Stimulated activated CD4-positive, alpha-beta T cell treated with anti-CD3 and anti-CD28 coated beads, Interleukin-1b, Interleukin-23, amount 100 ng/mL, for 24 hours (primary cell): ENCODE results near the gene TMEM272.

Experiments used
- DNase-seq, 4 experiments: peaks; one replicate each; pipeline ENCODE4 v3.0.0-alpha.2; 2020; ENCODE audit warnings: low read depth in 4 of 4, low spot score in 1 of 4

TMEM272 gene

DNA sequence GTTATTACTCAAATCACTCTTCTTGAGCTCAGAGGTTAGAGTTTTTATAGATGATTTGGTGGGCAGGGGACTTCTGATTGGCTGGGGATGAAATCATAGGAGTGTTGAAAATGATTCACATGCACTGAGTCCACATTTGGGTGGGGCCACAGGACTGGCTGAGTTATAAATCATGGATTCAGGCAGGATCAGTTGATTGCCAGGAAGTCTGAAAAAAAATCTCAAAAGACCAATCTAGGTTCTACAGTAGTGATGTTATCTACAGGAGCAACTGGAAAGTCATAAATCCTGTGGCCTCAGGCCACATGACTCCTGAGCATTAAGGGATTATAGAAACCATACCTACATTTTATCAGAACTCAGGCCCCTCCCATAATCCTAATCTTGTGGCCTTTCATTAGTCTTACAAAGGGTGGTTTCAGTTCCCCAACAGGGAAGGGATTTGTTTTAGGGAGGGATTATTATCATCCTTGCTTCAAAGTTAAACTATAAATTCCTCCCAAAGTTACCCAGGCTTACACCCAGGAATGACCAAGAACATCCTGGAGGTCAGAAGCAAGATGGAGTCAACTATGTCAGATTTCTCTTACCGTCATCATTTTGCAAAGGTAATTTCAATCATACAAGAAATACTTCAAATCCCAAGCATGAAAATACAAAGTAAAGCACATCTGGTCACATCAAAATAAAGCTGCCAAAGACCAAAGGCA lies 11.2 kb upstream of the TMEM272 start:
- no peak for DNase-seq

DNA sequence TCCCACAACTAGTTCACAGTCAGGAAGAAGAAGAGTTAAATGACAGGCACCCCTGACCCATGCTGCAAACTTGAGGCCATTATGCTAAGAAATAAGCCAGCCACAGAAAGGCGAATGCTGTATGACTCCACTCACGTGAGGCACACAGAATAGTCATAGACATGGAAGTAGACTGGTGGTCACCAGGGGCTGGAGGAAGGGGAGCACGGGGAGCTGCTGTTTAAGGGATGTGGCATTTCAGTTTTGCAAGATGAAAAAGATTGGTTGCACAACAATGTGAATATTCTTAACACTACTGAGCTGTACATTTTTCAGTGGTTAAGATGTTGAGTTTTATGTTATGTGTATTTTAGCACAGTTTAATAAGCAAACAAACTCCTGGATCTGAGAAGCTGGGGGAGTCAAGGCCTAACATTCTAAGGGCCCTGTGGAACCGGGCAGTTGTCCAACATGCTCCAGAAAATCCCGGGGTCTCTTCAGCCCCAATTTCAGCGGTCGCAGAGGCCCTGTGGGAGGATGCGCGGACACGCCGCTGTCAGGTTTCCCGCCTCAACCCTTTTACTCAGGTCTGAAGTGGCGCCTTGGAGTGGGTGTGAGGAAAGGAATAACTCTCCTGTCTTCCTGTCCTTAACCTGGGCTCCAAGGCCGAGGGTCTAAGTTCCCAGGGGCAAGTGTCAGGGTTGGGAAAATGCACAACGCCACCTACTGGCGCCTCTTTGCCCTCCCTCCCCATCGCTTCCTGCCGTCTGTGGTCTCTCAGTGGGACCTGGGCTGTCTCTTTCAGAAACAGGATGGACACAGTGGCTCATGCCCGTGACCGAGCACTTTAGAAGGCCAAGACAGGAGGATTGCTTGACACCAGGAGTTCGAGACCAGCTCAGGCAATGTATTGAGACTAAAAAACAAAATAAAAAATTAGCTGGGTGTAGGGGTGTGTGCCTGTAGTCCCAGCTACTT lies 4.4 kb upstream of the TMEM272 start:
- DNase-seq: no peak

DNA sequence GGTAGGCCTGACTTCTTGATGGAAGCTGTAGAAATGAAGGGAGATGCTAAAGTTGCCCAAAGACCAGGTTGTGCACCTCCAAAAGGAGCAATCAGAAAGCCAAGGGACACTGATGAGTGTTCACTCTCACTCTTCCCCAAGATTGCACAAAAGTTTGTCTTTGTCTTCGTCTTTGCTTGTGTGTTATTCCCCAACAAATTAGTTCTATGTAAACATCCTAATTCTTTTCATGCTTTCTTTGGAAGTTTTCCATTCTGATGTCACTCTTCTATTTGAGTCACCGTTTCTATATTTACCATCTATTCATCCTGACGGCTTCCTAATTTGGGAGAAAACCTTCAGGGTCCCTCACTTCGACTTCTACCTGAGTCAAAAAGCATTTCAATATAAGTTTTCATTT lies 3.7 kb upstream of the TMEM272 start:
- no peak for DNase-seq

DNA sequence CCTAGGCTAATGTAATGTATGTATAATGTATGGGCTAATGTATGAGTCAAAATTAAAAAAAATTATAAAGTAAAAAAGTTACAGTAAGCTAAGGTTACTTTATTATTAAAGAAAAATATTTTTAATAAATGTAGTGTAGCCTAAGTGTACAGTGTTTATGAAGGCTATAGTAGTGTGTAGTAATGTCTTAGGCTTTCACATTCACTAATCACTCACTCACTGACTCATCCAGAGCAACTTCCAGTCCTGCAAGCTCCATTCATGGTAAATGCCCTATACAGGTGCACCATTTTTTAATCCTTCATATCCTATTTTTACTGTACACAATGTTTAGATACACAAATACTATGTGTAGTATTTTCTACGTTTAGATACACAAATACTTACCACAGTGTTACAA lies 1.8 kb upstream of the TMEM272 start:
- no peak for DNase-seq

DNA sequence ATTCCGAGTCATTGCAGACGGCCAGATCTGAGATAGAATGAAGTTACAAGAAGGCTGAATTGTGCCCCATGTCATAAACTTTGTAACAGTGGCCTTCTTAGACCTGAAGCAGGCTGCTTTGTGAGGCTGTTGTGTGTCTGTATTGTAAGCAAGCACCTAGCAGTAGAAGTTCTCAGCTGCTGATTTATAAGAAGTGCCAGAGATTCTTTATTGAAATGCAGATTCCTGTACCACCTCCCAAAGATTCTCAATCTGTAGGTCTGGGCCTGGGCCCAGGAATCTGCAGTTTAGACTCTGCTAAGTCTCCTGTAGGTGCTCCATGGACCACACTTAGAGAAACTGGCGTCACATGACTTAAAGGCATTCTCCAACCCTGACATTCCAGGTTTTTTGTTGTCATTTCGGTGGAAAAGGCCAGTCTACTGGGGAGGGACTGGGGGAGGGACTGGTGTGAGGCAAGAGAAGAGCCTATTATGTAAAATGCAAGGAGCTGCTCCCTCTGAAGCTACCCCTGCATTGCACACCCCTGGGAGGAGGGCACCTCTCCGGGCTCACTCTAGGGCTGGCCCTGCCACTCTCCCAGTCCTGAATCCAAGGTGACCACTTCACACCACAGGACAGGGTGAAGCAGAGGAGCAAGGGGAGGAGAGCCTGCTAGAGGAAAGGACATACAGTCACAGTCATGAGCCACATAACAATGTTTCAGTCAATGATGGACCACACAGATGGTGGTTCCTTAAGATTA lies 769 bp upstream of the TMEM272 start:
- no peak for DNase-seq

DNA sequence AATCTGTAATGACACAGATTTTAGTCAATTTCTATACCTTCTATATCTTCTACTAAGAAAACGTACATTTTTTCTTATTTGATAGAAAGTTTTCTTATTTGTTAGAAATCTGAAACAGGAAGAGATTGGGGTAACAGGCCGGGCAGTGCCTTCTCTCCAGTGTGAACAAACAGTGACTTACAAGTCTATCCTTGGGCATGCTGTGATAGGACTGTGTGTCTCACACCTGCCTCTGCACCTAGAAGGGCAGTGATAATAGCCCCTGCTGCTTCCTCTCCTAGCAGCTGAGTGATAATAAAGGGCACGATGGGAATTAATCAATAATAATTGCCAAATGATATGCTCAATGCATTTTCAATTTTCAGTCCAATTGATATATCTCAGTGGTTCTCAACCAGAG lies 1.4 kb downstream of the TMEM272 start:
- DNase-seq: no peak

DNA sequence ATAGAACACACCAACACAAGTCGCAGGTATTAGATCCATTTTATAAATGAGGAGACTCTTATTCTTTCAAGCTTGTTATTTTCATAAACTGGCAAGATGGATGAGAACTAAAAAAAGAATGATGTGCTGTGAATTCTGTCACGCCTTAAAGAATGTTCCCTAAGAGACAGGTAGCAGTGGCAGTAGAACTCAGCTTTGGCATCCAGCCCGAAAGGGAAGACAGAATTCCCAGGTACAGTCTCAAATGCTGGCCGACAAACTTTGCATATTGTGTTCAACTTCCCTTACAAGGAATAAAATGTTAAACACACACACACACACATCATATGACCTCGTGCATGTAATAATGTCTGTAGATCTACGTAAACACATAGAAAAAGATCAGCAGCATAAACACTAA lies 3.2 kb downstream of the TMEM272 start:
- no peak for DNase-seq

DNA sequence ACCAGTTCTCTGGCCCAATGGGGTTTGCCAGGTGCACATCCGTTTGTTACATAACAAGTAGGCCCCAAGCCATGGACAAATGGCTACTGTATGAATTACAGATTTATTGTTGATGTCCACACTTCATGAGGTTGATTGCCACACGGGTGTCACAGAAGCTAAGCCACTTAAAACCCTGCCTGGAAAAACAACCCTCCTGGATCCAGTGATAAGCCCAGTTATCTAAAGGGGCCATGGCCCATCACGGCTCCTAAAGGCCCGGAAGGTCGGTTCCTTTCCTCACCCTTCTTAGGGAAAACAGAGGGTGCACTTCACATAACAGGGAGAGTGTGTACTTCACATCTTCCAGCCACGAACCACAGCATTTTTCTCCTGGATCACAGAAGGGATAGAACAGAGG lies 4.1 kb downstream of the TMEM272 start:
- no peak for DNase-seq

DNA sequence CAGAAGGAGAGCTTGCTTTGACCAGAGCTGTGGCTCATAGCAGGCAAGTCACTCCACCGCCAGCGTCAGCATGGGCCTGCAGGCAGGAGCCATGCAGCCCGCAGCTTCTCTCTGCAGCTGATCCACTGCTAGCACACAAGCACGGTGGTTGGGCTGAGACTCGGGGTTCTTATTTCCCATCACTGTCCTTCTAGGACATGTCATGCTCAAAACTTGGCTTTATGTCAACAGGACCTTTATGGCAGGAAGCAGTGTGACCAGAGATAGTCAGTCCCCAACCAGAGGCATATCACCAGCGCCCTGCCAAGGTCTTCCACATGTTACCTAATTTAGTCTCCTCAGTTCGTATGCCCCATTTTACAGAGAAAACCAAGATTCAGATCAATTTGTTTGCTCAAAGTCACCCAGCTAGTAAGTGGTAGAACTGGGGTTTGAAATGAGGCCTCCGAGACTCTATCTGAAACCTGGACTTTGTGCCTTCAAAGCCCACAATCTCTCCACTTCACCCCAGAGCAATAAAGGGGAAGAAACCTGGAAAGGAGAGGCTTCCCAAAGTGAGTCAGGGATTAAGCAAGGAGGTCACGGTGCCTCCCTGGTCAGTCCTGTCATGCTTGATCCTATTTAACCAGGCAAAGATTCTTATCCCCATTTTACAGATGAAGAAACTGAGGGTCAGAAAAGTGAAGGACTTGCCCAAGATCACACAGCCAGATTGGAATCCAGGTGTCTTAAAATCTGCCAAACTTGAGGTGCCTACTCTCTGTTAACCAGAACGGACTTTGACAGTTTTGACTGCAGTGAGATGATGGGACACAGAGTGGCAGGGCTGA lies 5.1 kb downstream of the TMEM272 start:
- no peak for DNase-seq

DNA sequence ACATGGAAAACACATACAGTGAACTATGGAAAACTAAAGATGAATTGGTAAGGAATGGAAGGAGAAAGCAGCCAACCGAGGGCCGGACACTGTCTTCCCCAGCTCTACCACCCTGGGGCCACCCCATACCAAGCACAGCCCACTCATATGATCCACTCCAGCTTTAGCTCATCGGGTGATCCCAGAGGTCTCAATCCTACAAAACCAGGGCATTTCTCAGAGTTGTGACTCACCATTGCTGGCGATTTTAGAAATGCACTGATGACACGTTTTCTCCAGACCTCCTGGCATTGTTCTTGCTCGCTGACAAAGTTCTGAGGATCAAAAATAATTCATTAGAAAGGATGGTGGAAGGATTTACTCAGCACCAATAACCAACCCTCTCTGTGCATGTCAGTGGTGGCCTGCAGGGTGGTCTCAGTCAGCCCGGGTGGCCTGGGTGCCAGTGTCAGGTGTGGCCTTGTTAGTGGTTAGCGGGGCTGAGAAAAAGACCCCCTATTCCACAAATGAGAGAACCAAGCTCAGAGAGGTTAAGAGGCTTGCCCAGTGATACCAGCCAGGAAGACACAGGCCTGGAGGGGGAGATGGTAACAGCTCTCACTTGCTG lies 6.6 kb downstream of the TMEM272 start:
- DNase-seq: no peak

DNA sequence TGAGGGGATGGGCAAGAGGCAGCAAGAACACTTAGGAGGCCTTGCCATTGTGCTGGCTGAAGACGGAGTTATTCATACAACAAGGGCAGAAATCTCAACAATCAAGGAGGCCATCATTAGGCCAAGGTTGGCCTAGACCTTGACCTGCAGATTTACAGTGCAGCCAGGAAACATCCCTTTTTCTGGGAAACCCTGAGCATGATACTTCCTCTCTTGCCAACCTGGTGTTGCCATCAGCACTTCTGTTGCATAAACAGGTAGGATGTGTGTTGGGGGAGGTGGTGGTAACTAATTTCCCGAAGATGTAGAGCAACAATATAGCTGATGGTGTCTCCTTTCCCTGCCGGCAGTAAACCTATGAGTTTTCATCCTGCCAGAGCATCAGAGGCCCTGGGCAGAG lies 8.0 kb downstream of the TMEM272 start:
- no peak for DNase-seq

DNA sequence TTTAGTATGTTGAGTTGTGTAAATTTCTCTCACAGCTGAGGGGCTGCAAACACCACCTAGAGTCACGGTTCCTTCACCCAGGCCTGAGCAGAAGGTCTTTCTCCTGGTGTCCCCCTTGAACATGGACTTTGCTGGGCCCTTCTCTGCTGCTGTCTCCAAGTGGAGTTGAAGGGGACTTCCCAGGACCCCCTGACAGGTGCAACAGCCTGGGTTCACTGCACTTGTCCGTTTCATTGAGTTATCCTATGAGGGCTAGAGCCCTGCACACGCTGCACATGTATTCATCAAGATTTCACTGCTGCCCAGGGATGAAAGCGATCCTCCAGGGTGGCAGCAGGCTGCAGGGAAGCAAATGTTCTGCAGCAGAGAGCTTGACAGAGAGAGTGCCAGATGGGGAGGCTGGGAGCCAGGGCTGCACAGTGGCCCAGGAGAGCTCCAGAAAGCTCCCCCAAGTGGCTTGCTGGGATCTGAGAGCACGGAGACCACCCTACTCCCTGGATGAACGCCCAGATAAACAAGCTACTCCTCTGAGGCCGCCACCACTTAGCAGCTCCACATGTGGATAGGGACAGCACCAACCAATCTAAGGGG lies 10.3 kb downstream of the TMEM272 start:
- DNase-seq: no peak

DNA sequence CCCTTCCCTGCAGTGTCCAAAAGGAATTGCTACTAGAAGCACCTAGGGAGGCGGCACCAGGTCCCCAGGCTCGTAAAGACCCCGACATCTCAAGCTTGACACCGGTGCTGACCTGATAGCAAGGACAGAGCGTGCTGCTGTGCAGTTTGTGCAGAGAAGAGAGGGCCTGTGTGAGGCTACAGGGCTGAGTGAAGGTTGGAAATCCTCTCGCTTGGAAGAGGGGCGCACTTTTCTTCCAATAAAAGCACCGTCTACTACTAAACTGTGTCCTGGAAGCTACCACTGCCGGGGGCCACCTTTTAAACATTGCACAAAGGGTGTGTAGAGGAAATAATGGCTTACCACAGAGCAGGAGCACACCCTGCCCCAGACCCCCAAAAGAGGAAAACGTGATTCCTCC lies 11.0 kb downstream of the TMEM272 start:
- DNase-seq: no peak

DNA sequence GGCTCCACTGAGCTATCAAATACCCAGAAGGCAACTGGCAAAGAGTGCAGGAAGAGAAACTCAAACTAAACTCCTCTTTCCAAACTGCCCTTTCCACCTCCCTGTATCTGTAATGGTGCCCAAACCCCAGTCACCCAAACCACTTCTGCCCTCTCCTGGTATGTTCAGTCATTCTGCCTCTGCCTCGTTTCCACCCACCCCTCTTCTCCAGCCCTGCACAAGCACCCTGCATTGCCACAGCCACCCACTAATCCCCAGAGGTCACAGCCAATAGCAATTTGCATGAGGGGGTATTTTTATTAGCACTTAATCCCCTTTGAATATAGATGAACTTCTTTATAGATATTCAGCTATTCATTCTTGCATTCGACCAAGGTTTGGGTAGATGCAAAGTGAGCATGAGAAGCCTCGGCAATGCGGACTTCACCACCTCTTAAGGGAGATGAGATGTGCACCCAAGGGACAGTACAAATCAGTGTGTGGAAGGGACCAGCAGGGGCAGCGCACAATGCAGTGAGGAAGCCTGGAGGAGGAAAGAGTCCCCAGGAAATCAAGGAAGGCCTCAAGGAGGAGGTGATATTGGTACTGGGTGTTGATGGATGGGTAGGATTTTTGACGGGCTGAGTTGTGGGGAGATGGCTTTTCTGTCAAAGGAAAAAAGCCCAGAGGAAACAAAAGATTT lies 12.4 kb downstream of the TMEM272 start:
- no peak for DNase-seq

DNA sequence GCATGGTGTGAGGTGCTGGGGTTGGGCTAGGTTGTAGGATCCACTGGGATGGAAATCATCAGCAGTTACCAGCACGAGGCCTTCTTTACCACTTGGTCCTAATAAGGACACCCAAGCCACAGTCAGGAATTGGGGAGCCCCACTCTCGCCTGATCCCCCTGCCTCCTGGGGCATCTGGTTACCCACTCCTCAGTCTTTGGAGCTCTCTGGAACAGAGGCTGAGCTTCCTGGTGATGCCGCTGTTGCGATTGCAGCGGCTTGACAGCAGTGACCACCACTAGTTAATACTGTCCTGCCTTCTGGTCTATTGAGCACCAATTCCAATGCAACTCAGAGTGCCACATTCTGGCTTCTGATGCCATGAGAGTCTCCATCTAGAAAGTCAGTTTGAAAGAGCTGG lies 13.5 kb downstream of the TMEM272 start:
- DNase-seq: no peak

DNA sequence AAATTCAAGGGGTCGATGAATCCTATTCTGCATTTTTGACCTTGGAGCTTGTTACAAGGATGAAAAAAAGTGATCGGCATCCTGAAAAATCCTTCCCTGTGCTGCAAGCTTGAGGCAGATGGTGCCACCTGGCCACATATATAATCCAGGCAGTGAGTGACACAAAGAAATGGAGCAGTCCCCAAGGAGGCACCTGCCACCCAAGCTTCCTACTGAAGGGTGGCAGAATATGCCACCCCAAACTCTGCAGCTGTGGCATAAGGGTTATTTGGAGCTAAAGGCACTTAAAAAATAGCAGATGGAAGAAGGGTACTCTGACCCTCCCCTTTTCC lies 15.4 kb downstream of the TMEM272 start:
- no peak for DNase-seq

DNA sequence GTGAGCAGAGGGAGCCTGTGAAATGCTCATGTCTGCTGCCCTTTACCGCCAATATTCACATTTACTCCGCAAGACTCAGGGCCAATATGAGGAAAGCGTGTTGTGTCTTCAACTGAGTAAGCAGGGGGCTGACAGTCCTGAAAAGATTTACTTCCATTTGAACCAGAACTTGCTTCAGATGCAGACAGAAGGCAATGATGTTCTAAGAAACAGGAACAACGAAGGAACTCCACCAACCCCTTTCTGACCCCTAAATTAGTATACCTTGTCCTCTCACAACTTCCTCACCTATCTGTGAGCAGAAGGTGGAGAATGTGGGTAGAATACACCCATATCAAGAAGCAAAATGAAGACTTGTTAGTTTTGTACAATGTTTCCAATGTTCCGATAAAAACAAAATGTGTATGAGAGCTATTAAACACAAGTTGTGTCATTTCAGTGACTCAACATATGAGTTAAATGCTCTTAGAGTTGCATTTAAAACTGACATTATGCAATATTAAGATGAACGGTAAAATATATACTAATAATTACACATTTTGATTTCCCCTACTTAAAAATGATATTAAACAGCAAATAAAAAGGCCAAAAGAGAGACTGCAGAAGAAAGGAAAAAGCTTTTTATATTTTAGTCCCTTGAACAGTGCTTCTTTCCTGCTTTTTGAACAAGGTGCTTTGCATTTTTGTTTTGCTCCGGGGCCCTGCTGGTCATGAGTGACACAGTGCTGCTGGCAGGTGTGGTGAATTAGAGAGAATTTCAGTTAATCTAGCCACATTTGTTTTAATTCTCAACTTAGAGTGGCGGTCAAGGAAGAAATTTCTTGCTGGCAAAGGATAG lies 16.0 kb downstream of the TMEM272 start:
- DNase-seq: no peak

DNA sequence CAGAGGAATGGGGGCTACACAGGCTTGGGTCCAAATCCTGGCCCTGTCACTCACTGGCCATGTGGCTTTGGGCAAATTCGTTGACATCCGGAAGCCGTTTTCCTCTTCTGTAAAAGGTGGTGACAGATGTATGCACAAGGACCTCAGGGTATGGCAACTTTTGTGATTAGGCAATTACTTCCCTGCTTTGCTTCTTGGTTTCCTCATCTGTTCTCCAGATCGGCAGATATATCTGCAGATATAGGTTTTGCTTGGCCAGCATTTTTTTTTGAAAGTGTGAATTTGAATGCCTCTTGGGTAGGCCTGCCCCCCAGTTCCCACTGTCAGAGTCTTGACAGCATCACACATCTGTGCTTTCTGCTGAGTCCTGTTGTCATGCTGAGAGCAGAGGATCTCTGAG lies 17.7 kb downstream of the TMEM272 start:
- no peak for DNase-seq

DNA sequence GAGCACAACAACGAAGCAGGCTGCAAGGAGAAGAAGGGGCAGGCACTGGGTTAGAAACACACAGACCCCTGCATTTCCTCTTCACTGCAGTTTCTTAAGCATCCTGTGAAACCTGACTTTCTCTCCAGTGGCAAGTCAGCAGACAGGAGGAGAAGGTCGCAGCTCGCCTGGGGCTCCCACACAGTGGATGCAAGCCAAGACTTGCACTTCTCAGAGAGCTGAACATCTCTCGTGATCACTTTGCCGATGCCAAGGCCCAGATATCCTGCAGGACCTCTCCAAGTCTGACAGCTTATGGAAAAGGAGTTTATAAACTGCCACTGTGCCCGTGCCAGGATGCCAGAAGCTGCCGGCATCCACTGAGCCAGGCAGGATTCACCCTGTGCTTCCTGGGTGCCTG lies 18.4 kb downstream of the TMEM272 start:
- DNase-seq: no peak
